ENCODE data around the gene DDX56. TPM values are rescaled to one million over a fixed set of nuclear protein-coding genes. Genes with fewer than 3 reads are reported as not detected.
"Not testable (repeated sequence)": the region's sequence is repeated elsewhere in the genome, so short reads cannot be mapped to it uniquely, and the experiment has no call there.

Gene DDX56
- total and polyA plus RNA-seq, 5 experiments from 2014 or later: 25.3 to 129 (median 48.2) TPM

DNA sequence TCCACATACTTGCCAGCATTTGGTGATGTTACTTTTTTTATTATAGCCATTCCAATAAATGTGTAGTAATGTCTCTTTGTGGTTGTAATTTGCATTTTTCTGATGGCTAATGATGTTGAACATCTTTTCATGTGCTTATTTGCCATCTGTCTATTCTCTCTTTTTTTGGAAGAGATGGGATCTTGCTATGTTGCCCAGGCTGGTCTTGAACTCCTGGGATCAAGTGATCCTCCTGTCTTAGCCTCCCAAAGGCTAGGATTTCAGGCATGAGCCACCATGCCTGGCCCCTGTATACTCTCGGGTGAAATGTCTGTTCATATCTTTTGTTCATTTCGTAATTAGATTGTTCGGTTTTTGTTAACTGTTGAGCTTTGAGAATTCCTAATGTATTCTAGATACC, 36.1 kb upstream of the DDX56 start:
- POLR2A ChIA-PET: interaction anchor here (0.6 to 1.4 kb wide), 4 partner anchors 9 to 140 kb away, joined by 3 to 5 read pairs (median 4); no protein-coding TSS in a partner anchor
- H3K4me1 Mint-ChIP-seq: peaks cover 18 to 68% (median 61%) of the 10 kb centered on the region in 4 donors
- ATAC-seq: no peak
- no peaks in the 10 kb centered on the region for H3K9me3 Mint-ChIP-seq
- DNase-seq: no peak
- H3K36me3 Mint-ChIP-seq: peaks cover 0 to 8% (median 0%) of the 10 kb centered on the region in 3 donors
- H3K4me3 Mint-ChIP-seq: peak overlapping the region in 8 of 10 donors; percentile 5 to 39 (median 20)
- H3K27me3 Mint-ChIP-seq: peaks cover 0 to 5% (median 0%) of the 10 kb centered on the region in 5 donors
- peak overlapping the region in 7 of 10 donors; percentile 8 to 60 (median 53) for H3K27ac Mint-ChIP-seq

GRCh38 chr7:44608916-44609648, 35.4 kb upstream of the DDX56 start:
- POLR2A ChIA-PET: interaction anchor here (0.6 to 3.9 kb wide), 6 partner anchors 10 to 140 kb away, joined by 3 to 47 read pairs (median 4); no protein-coding TSS in a partner anchor
- Mint-ChIP-seq H3K27me3 (peaks cover 0 to 5% (median 0%) of the 10 kb centered on the region in 5 donors), H3K4me1 (peaks cover 13 to 63% (median 54%) of the 10 kb centered on the region in 4 donors), H3K36me3 (peaks cover 0 to 4% (median 0%) of the 10 kb centered on the region in 3 donors), H3K9me3 (no peaks in the 10 kb centered on the region), H3K27ac (peak overlapping the region in 6 of 10 donors; percentile 37 to 80 (median 64)), H3K4me3 (peak overlapping the region in 8 of 10 donors; percentile 15 to 56 (median 35))
- ATAC-seq (no peak), DNase-seq (peak in 2 of 10 donors; percentile 13 to 22)

GRCh38 chr7:44607141-44608068, 33.7 kb upstream of the DDX56 start:
- Mint-ChIP-seq H3K27ac (peak overlapping the region; percentile 91 to 100 (median 99)), H3K27me3 (peaks cover 0 to 5% (median 0%) of the 10 kb centered on the region in 5 donors), H3K4me3 (peak overlapping the region; percentile 92 to 100 (median 98)), H3K9me3 (no peaks in the 10 kb centered on the region), H3K4me1 (peaks cover 12 to 58% (median 48%) of the 10 kb centered on the region in 4 donors), H3K36me3 (peaks cover 0 to 4% (median 0%) of the 10 kb centered on the region in 3 donors)
- DNase-seq (no peak), ATAC-seq (peak; percentile 30 to 39)
- POLR2A ChIA-PET: interaction anchor here (0.5 to 3.9 kb wide), 29 partner anchors 9 to 681 kb away, joined by 3 to 47 read pairs (median 4); partner anchors contain the start of genes DDX56, H2AZ2, NUDCD3 and PPIA

DNA sequence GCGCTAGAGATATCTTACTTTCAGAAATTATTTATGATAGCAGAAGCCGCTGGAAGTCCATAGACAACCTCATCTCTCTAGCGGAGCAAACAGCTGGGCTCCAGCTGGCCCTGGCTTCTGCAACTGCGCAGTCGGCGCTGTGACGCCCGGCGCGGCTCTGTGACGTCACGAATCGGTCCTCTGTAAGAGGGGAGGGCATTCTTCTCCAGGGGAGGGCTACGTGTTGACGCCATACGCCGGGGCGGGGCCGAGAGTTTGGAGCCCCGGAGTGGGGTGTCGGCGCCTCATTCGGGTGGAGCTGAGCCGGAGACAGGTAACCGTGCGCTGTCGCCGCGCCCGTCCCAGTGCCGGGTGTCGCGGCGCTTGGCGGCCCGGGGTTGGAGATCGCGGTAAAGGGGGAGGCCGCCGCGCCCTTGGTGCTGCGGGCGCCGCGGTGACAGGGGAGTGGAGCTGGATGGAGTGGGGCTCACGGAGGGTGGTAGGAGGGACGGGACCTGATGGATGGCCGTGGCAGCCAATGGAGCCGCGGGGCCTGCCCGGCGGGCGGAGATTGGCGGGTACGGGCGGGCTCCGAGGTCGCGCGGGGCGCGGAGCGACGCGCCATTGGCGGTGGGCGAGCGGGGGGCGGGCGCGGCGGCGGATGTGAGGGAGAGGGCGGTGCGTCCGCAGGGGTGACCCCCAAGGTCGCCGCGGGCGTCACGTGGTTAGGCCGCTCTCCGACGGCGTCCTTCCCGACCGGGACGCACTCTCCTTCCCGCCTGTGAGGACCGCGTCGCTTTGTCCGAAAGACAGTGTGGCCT, 32.8 kb upstream of the DDX56 start, which contains the start of gene OGDH:
Gene OGDH (plus strand): TSS at position 287 of the 800 bp plus-strand sequence. CDS start 17,717 bp downstream, outside the sequence.
- Mint-ChIP-seq H3K27me3 (peaks cover 0 to 5% (median 0%) of the 10 kb centered on the region in 5 donors), H3K36me3 (peaks cover 0 to 2% (median 0%) of the 10 kb centered on the region in 3 donors), H3K4me1 (peaks cover 11 to 52% (median 40%) of the 10 kb centered on the region in 4 donors), H3K27ac (peak within 1 kb of the TSS; percentile 96 to 100 (median 99)), H3K4me3 (peak within 1 kb of the TSS; percentile 92 to 100 (median 98)), H3K9me3 (no peaks in the 10 kb centered on the region)
- POLR2A ChIA-PET: interaction anchor here (0.5 to 3.9 kb wide), 37 partner anchors 8 to 680 kb away, joined by 3 to 47 read pairs (median 4); partner anchors contain the start of genes DDX56, H2AZ2, NUDCD3 and PPIA
- DNase-seq: peak; percentile 97 to 100 (median 99)
- ATAC-seq: peak; percentile 94 to 95

- H3K9me3 Mint-ChIP-seq: no peaks in the 10 kb centered on the region
- POLR2A ChIA-PET: interaction anchor here (0.8 to 3.9 kb wide), 5 partner anchors 23 to 280 kb away, joined by 3 to 47 read pairs (median 28); partner anchors contain the start of genes PURB, TMED4 and ZMIZ2
- DNase-seq (no peak), ATAC-seq (no peak)
- peak overlapping the region in 8 of 10 donors; percentile 4 to 100 (median 68) for H3K4me3 Mint-ChIP-seq
- H3K27me3 Mint-ChIP-seq: peaks cover 0 to 5% (median 0%) of the 10 kb centered on the region in 5 donors
- H3K36me3 Mint-ChIP-seq: peaks cover 0 to 2% (median 0%) of the 10 kb centered on the region in 3 donors
- H3K4me1 Mint-ChIP-seq: peaks cover 8 to 46% (median 32%) of the 10 kb centered on the region in 4 donors
- H3K27ac Mint-ChIP-seq: peak overlapping the region in 6 of 10 donors; percentile 29 to 100 (median 84)
These were observed 31.2 kb upstream of the DDX56 start for GRCh38 chr7:44604941-44605340.

- Mint-ChIP-seq H3K36me3 (peaks cover 0 to 2% (median 0%) of the 10 kb centered on the region in 3 donors), H3K4me1 (peaks cover 8 to 31% (median 21%) of the 10 kb centered on the region in 4 donors), H3K27ac (no peak overlapping the region), H3K4me3 (no peak overlapping the region), H3K9me3 (no peaks in the 10 kb centered on the region), H3K27me3 (peaks cover 0 to 5% (median 0%) of the 10 kb centered on the region in 5 donors)
- ATAC-seq: no peak
- POLR2A ChIA-PET: interaction anchor here (0.6 to 1.0 kb wide), 2 partner anchors 14 to 21 kb away, joined by 3 to 4 read pairs; partner anchors contain the start of gene TMED4
- no peak for DNase-seq
These were observed 29.5 kb upstream of the DDX56 start for GRCh38 chr7:44603193-44603592.

- no peak overlapping the region for H3K27ac Mint-ChIP-seq
- no peaks in the 10 kb centered on the region for H3K9me3 Mint-ChIP-seq
- POLR2A ChIA-PET: no interaction called here
- no peak overlapping the region for H3K4me3 Mint-ChIP-seq
- H3K4me1 Mint-ChIP-seq: peaks cover 6 to 24% (median 15%) of the 10 kb centered on the region in 4 donors
- H3K36me3 Mint-ChIP-seq: peaks cover 0 to 2% (median 0%) of the 10 kb centered on the region in 3 donors
- DNase-seq (no peak), ATAC-seq (no peak)
- peaks cover 0 to 5% (median 0%) of the 10 kb centered on the region in 5 donors for H3K27me3 Mint-ChIP-seq
These were observed 28.8 kb upstream of the DDX56 start for GRCh38 chr7:44602576-44602910.

DNA sequence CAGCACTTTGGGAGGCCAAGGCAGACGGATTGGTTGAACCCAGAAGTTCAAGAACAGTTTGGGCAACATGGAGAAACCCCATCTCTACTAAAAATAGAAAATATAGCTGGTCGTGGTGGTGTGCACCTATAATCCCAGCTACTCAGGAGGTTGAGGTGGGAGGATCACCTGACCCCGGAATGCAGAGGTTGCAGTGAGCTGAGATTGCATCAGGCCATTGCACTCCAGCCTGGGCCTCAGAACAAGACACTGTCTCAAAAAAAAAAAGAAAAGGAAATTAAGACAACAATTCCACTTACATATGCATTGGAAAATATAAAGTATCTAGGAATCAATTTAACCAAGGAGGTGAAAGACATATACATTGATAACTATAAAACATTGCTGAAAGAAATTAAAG, 25.5 kb upstream of the DDX56 start:
- H3K4me1 Mint-ChIP-seq: no peaks in the 10 kb centered on the region
- DNase-seq (no peak), ATAC-seq (no peak)
- H3K36me3 Mint-ChIP-seq: no peaks in the 10 kb centered on the region
- POLR2A ChIA-PET: no interaction called here
- H3K9me3 Mint-ChIP-seq: no peaks in the 10 kb centered on the region
- no peak overlapping the region for H3K4me3 Mint-ChIP-seq
- peaks cover 0 to 3% (median 0%) of the 10 kb centered on the region in 5 donors for H3K27me3 Mint-ChIP-seq
- H3K27ac Mint-ChIP-seq: peak overlapping the region in 1 of 10 donors; percentile 17

DNA sequence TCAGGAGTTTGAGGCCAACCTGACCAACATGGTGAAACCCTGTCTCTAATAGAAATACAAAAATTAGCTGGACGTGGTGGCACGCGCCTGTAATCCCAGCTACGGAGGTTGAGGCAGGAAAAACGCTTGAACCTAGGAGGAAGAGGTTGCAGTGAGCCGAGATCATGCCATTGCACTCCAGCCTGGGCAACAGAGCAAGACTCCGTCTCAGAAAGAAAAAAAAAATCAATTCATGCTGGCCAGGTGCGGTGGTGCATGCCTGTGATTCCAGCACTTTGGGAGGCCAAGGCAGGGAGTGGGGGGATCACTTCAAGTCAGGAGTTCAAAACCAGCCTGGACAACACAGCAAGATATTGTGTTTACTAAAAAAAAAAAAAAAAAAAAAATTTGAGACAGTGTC, 23.5 kb upstream of the DDX56 start:
- H3K36me3 Mint-ChIP-seq, H3K9me3 Mint-ChIP-seq, ATAC-seq, H3K4me1 Mint-ChIP-seq, H3K27ac Mint-ChIP-seq, H3K27me3 Mint-ChIP-seq, DNase-seq, H3K4me3 Mint-ChIP-seq: not testable (repeated sequence)
- POLR2A ChIA-PET: interaction anchor here (1.1 kb wide), 1 partner anchor 9 kb away, joined by 3 read pairs; the partner anchor contains the start of gene OGDH

DNA sequence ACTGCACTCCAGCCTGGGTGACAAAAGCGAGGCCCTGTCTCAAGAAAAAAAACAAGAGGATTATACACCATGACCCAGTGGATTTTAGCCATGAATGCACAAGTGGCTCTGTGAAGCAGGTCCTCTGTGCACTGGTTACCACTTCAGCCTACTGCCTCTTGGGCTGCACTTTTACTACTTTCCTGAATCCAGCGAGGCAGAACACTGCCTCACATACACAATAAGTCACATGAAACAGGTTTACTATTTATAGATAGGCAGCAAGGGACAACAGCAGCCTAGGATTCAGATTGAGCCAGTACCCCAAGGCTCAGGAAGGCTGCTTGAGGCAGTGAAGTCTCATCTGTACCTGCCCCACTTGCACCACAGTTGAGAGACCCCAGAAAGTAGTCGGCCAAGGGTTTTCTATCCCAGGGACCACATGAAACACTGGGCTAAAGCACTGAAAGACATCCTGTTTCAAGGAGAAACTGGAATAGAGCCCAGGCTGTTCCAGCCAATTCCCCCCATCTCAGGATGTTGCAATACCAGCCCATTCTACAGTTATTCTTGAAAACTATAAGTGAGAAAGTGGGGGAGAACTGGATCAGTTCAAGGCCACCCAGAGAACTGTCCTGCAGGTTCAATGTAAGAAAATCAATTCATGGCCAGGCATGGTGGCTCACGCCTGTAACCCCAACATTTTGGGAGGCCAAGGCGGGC, 22.4 kb upstream of the DDX56 start:
- POLR2A ChIA-PET: no interaction called here

GRCh38 chr7:44590910-44591309, 17.2 kb upstream of the DDX56 start:
- H3K4me3 Mint-ChIP-seq: no peak overlapping the region
- H3K27ac Mint-ChIP-seq: no peak overlapping the region
- H3K4me1 Mint-ChIP-seq: peaks cover 0 to 5% (median 4%) of the 10 kb centered on the region in 4 donors
- no peak for DNase-seq
- peaks cover 0 to 10% (median 1%) of the 10 kb centered on the region in 5 donors for H3K27me3 Mint-ChIP-seq
- ATAC-seq: no peak
- POLR2A ChIA-PET: interaction anchor here (0.8 to 1.4 kb wide), 2 partner anchors 14 to 16 kb away, joined by 3 read pairs; partner anchors contain the start of gene OGDH
- H3K36me3 Mint-ChIP-seq: no peaks in the 10 kb centered on the region
- H3K9me3 Mint-ChIP-seq: no peaks in the 10 kb centered on the region

More for the DNA sequence above, 22.4 kb upstream of the DDX56 start:
- Mint-ChIP-seq H3K9me3 (no peaks in the 10 kb centered on the region), H3K27ac (no peak overlapping the region), H3K4me1 (no peaks in the 10 kb centered on the region), H3K4me3 (no peak overlapping the region), H3K27me3 (peaks cover 0 to 10% (median 1%) of the 10 kb centered on the region in 5 donors), H3K36me3 (no peaks in the 10 kb centered on the region)
- ATAC-seq (no peak), DNase-seq (no peak)
